OCI-LY3 (cell line): Measurements from ENCODE around the gene NSG2.

Experiments used
- CTCF ChIP-seq: fragments of 200-600, 300-600 bp; sonication (generic); IDR thresholded peaks from 2 replicates; pipeline ENCODE4 v1.5.1; 2014; ENCODE audit warnings: antibody characterized with exemption, low read length, low read depth
- EZH2phosphoT487 ChIP-seq: fragments of 200-600 bp; shearing (Covaris generic); IDR thresholded peaks from 2 replicates; pipeline ENCODE4 v1.6.1; 2018; ENCODE audit warnings: antibody characterized with exemption, mixed run types, low read depth

GRCh38 chr5:174059247-174059646 lies 13.7 kb downstream of the NSG2 start:
- TF ChIP-seq CTCF = no peak
- TF ChIP-seq EZH2phosphoT487 = no peak
